ENCODE data around the gene ERMARD.

DNA sequence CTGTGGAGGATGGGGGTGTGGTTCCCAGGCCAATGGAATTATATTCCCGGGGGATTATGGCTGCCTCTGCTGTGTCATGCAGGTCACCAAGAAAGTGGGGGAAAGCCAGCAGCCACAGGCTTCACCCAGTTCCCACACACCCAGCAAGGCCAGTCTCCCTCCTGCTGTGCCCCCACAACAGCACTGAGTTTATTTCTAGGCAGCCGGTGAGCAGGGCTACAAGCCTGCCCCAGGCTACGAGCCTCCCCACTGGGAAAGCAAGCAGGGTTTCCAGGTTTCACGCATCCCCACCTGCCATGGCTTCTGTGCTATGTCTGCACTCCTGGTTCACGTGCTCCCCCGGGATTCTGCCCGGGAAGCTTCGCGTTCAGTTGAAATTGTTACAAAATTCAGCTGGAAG lies 72.6 kb downstream of the ERMARD start:
- TF ChIP-seq, protein P1, sequence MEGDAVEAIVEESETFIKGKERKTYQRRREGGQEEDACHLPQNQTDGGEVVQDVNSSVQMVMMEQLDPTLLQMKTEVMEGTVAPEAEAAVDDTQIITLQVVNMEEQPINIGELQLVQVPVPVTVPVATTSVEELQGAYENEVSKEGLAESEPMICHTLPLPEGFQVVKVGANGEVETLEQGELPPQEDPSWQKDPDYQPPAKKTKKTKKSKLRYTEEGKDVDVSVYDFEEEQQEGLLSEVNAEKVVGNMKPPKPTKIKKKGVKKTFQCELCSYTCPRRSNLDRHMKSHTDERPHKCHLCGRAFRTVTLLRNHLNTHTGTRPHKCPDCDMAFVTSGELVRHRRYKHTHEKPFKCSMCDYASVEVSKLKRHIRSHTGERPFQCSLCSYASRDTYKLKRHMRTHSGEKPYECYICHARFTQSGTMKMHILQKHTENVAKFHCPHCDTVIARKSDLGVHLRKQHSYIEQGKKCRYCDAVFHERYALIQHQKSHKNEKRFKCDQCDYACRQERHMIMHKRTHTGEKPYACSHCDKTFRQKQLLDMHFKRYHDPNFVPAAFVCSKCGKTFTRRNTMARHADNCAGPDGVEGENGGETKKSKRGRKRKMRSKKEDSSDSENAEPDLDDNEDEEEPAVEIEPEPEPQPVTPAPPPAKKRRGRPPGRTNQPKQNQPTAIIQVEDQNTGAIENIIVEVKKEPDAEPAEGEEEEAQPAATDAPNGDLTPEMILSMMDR (IDR thresholded peaks at IDR 0.05; ENCODE audit: low read length) = no peak
- TF ChIP-seq EZH2phosphoT487 (IDR thresholded peaks at IDR 0.05; ENCODE audit: low read length) (no peak), EZH2 (optimal IDR thresholded peaks at IDR 0.05; ENCODE audit: low read depth, low read length) (no peak)

Measured in MM.1S (cell line).